GM12878 (cell line): ENCODE results near the gene SGTA. TPM values are rescaled to one million over a fixed set of nuclear protein-coding genes. Genes with fewer than 3 reads are reported as not detected.

Source experiments
- BCL11A ChIP-seq: IDR thresholded peaks from 2 replicates; pipeline ENCODE4 v1.6.1; 2011; ENCODE audit warnings: low read depth, low read length
- BHLHE40 ChIP-seq, 2 experiments: fragments of 450-650 bp in 1 of 2; IDR thresholded peaks; 2 replicates each; pipeline ENCODE4 v1.6.1; 2011 to 2017; ENCODE audit warnings: low read depth in 2 of 2, borderline replicate concordance in 1 of 2, improper control_type of control experiment in 1 of 2, low read length in 1 of 2, mild to moderate bottlenecking in 1 of 2
- CHD2 ChIP-seq: IDR thresholded peaks from 2 replicates; pipeline ENCODE4 v1.6.1; 2011; ENCODE audit warnings: low read depth, low read length, improper control_type of control experiment, borderline replicate concordance
- KAT2A ChIP-seq: conservative IDR thresholded peaks from 2 replicates; pipeline ENCODE4 v1.6.1; 2011; ENCODE audit warnings: low read depth, low read length; ENCODE audit not compliant: control insufficient read depth
- KDM1A ChIP-seq: fragments of 200-600 bp; sonication (generic); IDR thresholded peaks from 2 replicates; pipeline ENCODE4 v1.6.1; 2016; ENCODE audit warnings: borderline replicate concordance
- NBN ChIP-seq: fragments of 450-650 bp; IDR thresholded peaks from 2 replicates; pipeline ENCODE4 v1.6.1; 2016
- NFXL1 ChIP-seq: fragments of 450-650 bp; IDR thresholded peaks from 2 replicates; pipeline ENCODE4 v1.6.1; 2017; ENCODE audit warnings: antibody characterized with exemption, mild to moderate bottlenecking, borderline replicate concordance
- NR2F1 ChIP-seq: fragments of 450-650 bp; conservative IDR thresholded peaks from 2 replicates; pipeline ENCODE4 v1.6.1; 2017; ENCODE audit warnings: mild to moderate bottlenecking
- PML ChIP-seq: IDR thresholded peaks from 2 replicates; pipeline ENCODE4 v1.6.1; 2012; ENCODE audit warnings: low read length, inconsistent platforms
- RBBP5 ChIP-seq: fragments of 200-600 bp; sonication (generic); conservative IDR thresholded peaks from 2 replicates; pipeline ENCODE4 v1.6.1; 2016
- SP1 ChIP-seq: IDR thresholded peaks from one replicate; pipeline ENCODE4 v1.6.1; 2011; ENCODE audit warnings: low read depth, low read length
- TCF12 ChIP-seq: IDR thresholded peaks from 2 replicates; pipeline ENCODE4 v1.6.1; 2011; ENCODE audit warnings: low read depth, mild to moderate bottlenecking, low read length
- polyA plus RNA-seq, 11 experiments: library from polyadenylated mRNA; depleted of rRNA in 4 of 11; unstranded in 6 of 11; stranded (reverse) in 5 of 11; fragments of >200 nt; fragmentation: Nextera tagmentation in 4 of 11; fragmentation: Illumina TruSeq in 1 of 11; extraction: Ambion mirVana in 4 of 11; extraction: Trizol in 1 of 11; gene quantifications; 1 replicate in 1 of 11; 2 replicates in 10 of 11; pipeline versions ENCODE4 v1.2.1 to v1.2.3, GENCODE V29; 2011 to 2016; ENCODE audit warnings: inconsistent platforms in 2 of 11, missing spikeins in 2 of 11, low read depth in 1 of 11
- total RNA-seq, 4 experiments: library from RNA; depleted of rRNA in 3 of 4; stranded (reverse); fragments of >200 nt in 3 of 4; fragmentation: Illumina TruSeq in 1 of 4; extraction: Trizol in 1 of 4; gene quantifications; 2 replicates each; pipeline versions ENCODE4 v1.2.1 to v1.2.3, GENCODE V29; 2013 to 2021
- TF ChIP-seq, protein P1 (sequence below): fragments of 450-650 bp; IDR thresholded peaks from 2 replicates; pipeline ENCODE4 v1.6.1; 2017; ENCODE audit warnings: mild to moderate bottlenecking
- TF ChIP-seq, protein P2 (sequence below): fragments of 450-650 bp; formaldehyde crosslinking; IDR thresholded peaks from 2 replicates; pipeline ENCODE4 v1.4.0; 2022; ENCODE audit warnings: mild to moderate bottlenecking, moderate library complexity
- TF ChIP-seq, protein P3 (sequence below): IDR thresholded peaks from 2 replicates; pipeline ENCODE4 v1.6.1; 2012; ENCODE audit warnings: low read depth, low read length, improper control_type of control experiment
- TF ChIP-seq, protein P4 (sequence below): fragments of 450-650 bp; conservative IDR thresholded peaks from 2 replicates; pipeline ENCODE4 v1.6.1; 2017; ENCODE audit warnings: mild to moderate bottlenecking, moderate library complexity
- TF ChIP-seq, protein P5 (sequence below): IDR thresholded peaks from 2 replicates; pipeline ENCODE4 v1.6.1; 2012; ENCODE audit warnings: improper control_type of control experiment, low read depth, low read length; ENCODE audit not compliant: insufficient replicate concordance

SGTA gene
- total and polyA plus RNA-seq, 10 of the 15 experiments (the other 5 are each of a cell fraction or from before 2014, with no cell fraction given): 2.0 to 102 (median 48.2) TPM

DNA sequence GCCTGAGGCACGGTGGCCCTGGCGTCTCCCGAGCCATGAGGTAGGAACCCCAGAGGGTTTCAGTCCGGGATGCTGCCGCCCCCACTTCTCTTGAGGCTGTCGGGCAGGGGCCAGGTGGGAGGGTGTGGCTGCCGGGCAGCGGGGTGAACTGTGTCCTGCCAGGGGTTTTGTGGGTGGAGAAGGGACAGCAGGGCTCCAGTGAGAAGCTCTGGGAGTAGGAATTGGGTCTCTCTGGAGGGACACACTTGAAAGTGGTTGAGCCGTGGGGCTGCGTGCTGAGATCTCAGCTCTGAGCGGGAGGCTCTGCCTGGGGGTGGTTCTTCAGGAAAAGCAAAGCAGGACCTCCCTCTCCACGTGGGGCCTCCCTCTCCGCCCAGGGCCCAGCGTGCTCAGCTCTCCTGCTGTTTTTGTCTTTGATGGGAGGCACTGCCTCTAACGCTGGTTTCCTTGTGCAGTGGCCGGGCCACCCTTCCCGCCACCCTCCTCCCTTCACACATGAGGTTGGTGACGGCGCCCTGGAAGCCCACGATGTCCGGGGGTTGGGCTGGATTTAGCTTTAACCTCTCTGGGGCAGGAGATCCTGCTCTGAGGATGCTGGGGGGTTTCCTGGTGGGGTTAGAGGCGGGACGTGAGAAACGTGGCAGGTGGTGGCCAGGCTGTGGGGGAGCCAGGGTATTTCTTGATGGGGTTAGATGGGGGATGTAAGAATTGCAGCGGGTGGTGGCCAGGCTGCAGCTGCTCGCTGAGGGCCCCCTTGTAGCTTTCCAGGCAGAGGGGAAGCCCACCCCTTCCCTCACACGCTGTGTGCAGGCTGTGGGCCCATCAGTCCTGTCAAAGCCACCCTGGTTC lies 21.3 kb upstream of the SGTA start (continued):
- peak; percentile 17 to 50; a peak in 2 of 4 replicates for TF ChIP-seq BHLHE40 (IDR thresholded peaks at IDR 0.05; ENCODE audit: borderline replicate concordance in 1 of 2, low read depth in 2 of 2, low read length in 1 of 2)
- peak; percentile 32; the same call in 1 of the 2 replicates for TF ChIP-seq TCF12
- 0 out of 2 replicates have a peak, but pooled peaks have one; percentile 20 for TF ChIP-seq NR2F1
- no peak for TF ChIP-seq KDM1A
- TF ChIP-seq, protein P1, sequence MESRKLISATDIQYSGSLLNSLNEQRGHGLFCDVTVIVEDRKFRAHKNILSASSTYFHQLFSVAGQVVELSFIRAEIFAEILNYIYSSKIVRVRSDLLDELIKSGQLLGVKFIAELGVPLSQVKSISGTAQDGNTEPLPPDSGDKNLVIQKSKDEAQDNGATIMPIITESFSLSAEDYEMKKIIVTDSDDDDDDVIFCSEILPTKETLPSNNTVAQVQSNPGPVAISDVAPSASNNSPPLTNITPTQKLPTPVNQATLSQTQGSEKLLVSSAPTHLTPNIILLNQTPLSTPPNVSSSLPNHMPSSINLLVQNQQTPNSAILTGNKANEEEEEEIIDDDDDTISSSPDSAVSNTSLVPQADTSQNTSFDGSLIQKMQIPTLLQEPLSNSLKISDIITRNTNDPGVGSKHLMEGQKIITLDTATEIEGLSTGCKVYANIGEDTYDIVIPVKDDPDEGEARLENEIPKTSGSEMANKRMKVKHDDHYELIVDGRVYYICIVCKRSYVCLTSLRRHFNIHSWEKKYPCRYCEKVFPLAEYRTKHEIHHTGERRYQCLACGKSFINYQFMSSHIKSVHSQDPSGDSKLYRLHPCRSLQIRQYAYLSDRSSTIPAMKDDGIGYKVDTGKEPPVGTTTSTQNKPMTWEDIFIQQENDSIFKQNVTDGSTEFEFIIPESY: peak; percentile 91
- TF ChIP-seq, protein P2, sequence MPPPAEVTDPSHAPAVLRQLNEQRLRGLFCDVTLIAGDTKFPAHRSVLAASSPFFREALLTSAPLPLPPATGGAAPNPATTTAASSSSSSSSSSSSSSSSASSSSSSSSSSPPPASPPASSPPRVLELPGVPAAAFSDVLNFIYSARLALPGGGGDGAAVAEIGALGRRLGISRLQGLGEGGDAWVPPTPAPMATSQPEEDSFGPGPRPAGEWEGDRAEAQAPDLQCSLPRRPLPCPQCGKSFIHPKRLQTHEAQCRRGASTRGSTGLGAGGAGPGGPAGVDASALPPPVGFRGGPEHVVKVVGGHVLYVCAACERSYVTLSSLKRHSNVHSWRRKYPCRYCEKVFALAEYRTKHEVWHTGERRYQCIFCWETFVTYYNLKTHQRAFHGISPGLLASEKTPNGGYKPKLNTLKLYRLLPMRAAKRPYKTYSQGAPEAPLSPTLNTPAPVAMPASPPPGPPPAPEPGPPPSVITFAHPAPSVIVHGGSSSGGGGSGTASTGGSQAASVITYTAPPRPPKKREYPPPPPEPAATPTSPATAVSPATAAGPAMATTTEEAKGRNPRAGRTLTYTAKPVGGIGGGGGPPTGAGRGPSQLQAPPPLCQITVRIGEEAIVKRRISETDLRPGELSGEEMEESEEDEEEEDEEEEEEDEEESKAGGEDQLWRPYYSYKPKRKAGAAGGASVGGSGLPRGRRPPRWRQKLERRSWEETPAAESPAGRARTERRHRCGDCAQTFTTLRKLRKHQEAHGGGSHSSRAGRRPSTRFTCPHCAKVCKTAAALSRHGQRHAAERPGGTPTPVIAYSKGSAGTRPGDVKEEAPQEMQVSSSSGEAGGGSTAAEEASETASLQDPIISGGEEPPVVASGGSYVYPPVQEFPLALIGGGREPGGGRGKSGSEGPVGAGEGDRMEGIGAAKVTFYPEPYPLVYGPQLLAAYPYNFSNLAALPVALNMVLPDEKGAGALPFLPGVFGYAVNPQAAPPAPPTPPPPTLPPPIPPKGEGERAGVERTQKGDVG (CRISPR knock-in tag): no peak
- TF ChIP-seq NFXL1: no peak
- TF ChIP-seq CHD2: no peak
- no peak for TF ChIP-seq PML
- no peak for TF ChIP-seq NBN
- TF ChIP-seq, protein P3, sequence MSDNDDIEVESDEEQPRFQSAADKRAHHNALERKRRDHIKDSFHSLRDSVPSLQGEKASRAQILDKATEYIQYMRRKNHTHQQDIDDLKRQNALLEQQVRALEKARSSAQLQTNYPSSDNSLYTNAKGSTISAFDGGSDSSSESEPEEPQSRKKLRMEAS: 0 out of 2 replicates have a peak, but pooled peaks have one; percentile 25
- TF ChIP-seq KAT2A: no peak
- TF ChIP-seq, protein P4, sequence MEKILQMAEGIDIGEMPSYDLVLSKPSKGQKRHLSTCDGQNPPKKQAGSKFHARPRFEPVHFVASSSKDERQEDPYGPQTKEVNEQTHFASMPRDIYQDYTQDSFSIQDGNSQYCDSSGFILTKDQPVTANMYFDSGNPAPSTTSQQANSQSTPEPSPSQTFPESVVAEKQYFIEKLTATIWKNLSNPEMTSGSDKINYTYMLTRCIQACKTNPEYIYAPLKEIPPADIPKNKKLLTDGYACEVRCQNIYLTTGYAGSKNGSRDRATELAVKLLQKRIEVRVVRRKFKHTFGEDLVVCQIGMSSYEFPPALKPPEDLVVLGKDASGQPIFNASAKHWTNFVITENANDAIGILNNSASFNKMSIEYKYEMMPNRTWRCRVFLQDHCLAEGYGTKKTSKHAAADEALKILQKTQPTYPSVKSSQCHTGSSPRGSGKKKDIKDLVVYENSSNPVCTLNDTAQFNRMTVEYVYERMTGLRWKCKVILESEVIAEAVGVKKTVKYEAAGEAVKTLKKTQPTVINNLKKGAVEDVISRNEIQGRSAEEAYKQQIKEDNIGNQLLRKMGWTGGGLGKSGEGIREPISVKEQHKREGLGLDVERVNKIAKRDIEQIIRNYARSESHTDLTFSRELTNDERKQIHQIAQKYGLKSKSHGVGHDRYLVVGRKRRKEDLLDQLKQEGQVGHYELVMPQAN: no peak
- TF ChIP-seq, protein P5, sequence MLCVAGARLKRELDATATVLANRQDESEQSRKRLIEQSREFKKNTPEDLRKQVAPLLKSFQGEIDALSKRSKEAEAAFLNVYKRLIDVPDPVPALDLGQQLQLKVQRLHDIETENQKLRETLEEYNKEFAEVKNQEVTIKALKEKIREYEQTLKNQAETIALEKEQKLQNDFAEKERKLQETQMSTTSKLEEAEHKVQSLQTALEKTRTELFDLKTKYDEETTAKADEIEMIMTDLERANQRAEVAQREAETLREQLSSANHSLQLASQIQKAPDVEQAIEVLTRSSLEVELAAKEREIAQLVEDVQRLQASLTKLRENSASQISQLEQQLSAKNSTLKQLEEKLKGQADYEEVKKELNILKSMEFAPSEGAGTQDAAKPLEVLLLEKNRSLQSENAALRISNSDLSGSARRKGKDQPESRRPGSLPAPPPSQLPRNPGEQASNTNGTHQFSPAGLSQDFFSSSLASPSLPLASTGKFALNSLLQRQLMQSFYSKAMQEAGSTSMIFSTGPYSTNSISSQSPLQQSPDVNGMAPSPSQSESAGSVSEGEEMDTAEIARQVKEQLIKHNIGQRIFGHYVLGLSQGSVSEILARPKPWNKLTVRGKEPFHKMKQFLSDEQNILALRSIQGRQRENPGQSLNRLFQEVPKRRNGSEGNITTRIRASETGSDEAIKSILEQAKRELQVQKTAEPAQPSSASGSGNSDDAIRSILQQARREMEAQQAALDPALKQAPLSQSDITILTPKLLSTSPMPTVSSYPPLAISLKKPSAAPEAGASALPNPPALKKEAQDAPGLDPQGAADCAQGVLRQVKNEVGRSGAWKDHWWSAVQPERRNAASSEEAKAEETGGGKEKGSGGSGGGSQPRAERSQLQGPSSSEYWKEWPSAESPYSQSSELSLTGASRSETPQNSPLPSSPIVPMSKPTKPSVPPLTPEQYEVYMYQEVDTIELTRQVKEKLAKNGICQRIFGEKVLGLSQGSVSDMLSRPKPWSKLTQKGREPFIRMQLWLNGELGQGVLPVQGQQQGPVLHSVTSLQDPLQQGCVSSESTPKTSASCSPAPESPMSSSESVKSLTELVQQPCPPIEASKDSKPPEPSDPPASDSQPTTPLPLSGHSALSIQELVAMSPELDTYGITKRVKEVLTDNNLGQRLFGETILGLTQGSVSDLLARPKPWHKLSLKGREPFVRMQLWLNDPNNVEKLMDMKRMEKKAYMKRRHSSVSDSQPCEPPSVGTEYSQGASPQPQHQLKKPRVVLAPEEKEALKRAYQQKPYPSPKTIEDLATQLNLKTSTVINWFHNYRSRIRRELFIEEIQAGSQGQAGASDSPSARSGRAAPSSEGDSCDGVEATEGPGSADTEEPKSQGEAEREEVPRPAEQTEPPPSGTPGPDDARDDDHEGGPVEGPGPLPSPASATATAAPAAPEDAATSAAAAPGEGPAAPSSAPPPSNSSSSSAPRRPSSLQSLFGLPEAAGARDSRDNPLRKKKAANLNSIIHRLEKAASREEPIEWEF: no peak
- TF ChIP-seq BCL11A: no peak
- no peak for TF ChIP-seq SP1
- no peak for TF ChIP-seq RBBP5
